HCT116 (cell line): ENCODE data around the gene MKNK1. TPM values are rescaled to one million over a fixed set of nuclear protein-coding genes. Genes with fewer than 3 reads are reported as not detected.

Experiments
- ATAC-seq: fragments of 200-7000 bp; cut with Tn5 transposase; 2 replicates; pipeline ENCODE4 v1.9.1; 2020; ENCODE audit warnings: mild to moderate bottlenecking, moderate library complexity
- BruUV-seq: library from RNA; stranded (reverse); fragments of 400-500 nt; replicated peaks from 2 replicates; lab custom pipeline; 2021; lab: Mats Ljungman, UMichigan
- CTCF ChIA-PET: fragments of 300-600 bp; sonication (Branson Sonifier 250); formaldehyde crosslinking; loops from one replicate; lab custom pipeline; 2021; ENCODE audit warnings: antibody characterized with exemption; lab: Charles Lee
- POLR2A ChIA-PET: fragments of 300-600, 350-600 bp; sonication (Branson Sonifier 250); formaldehyde crosslinking; loops from one replicate; lab custom pipeline; 2021; ENCODE audit warnings: antibody characterized with exemption; lab: Charles Lee
- RAD21 ChIA-PET, 2 experiments: fragments of 300-600 bp; sonication (Branson Sonifier 250); formaldehyde crosslinking; loops; one replicate each; lab custom pipeline; 2023; ENCODE audit warnings: low total read pairs in 2 of 2; ENCODE audit not compliant: uncharacterized antibody in 2 of 2, unreplicated experiment in 2 of 2, low non-redundant PET in 1 of 2; lab: Charles Lee
- DNase-seq: peaks from one replicate; pipeline ENCODE4 v3.0.0-alpha.2; 2010; ENCODE audit warnings: low read depth, low spot score
- H2AFZ ChIP-seq: fragments of 200-600 bp; shearing (Covaris generic), sonication (generic); 2 replicates; pipeline ENCODE4 v1.6.1; 2017; ENCODE audit warnings: low read depth, mixed run types, mixed read lengths, antibody characterized with exemption, low read length; ENCODE audit not compliant: poor library complexity, severe bottlenecking
- H3K27ac ChIP-seq: 2 replicates; pipeline ENCODE4 v1.5.1; 2012; ENCODE audit warnings: low read depth, low read length
- H3K27me3 ChIP-seq: fragments of 200-600 bp; sonication (generic); 2 replicates; pipeline ENCODE4 v1.6.1; 2016; ENCODE audit warnings: mixed run types, low read length, mixed read lengths; ENCODE audit not compliant: insufficient read depth
- H3K36me3 ChIP-seq, 2 experiments: fragments of 200-500 bp in 1 of 2; fragments of 200-600 bp in 1 of 2; sonication (Bioruptor generic) in 1 of 2; sonication (generic) in 1 of 2; 2 replicates each; pipeline versions ENCODE4 v1.5.1 to v1.6.1; 2014 to 2016; ENCODE audit warnings: low read length in 2 of 2, inconsistent platforms in 1 of 2, mixed read lengths in 1 of 2, mixed run types in 1 of 2; ENCODE audit not compliant: insufficient read depth in 2 of 2, control insufficient read depth in 1 of 2
- H3K4me1 ChIP-seq, 2 experiments: fragments of 200-600 bp in 1 of 2; sonication (generic) in 1 of 2; 2 replicates each; pipeline versions ENCODE4 v1.5.1 to v1.6.1; 2012 to 2017; ENCODE audit warnings: low read length in 2 of 2, inconsistent platforms in 1 of 2, mild to moderate bottlenecking in 1 of 2, mixed read lengths in 1 of 2, mixed run types in 1 of 2, moderate library complexity in 1 of 2; ENCODE audit not compliant: insufficient read depth in 2 of 2, control insufficient read depth in 1 of 2
- H3K4me2 ChIP-seq: fragments of 200-600 bp; sonication (generic); 2 replicates; pipeline ENCODE4 v1.6.1; 2017; ENCODE audit warnings: mixed run types, low read length, mixed read lengths
- H3K4me3 ChIP-seq, 2 experiments: fragments of 200-600 bp in 1 of 2; sonication (generic) in 1 of 2; replicated peaks in 1 of 2; 2 replicates each; pipeline ENCODE4 v1.5.1; 2011 to 2016; ENCODE audit warnings: low read length in 2 of 2, control low read depth in 1 of 2, low read depth in 1 of 2, mild to moderate bottlenecking in 1 of 2, mixed read lengths in 1 of 2, mixed run types in 1 of 2
- H3K79me2 ChIP-seq: fragments of 200-600 bp; sonication (generic); 2 replicates; pipeline ENCODE4 v1.6.1; 2017; ENCODE audit warnings: mild to moderate bottlenecking, mixed run types, low read length, moderate library complexity, mixed read lengths; ENCODE audit not compliant: insufficient read depth
- H3K9ac ChIP-seq: fragments of 200-600 bp; sonication (generic); 2 replicates; pipeline ENCODE4 v1.6.1; 2016; ENCODE audit warnings: low read length, mixed read lengths
- H3K9me2 ChIP-seq: fragments of 200-600 bp; sonication (generic), shearing (Covaris generic); 2 replicates; pipeline ENCODE4 v1.6.1; 2017; ENCODE audit warnings: mixed run types, mild to moderate bottlenecking, moderate library complexity; ENCODE audit not compliant: insufficient read depth
- H3K9me3 ChIP-seq, 2 experiments: fragments of 200-500 bp in 1 of 2; fragments of 200-600 bp in 1 of 2; sonication (Bioruptor generic) in 1 of 2; sonication (generic) in 1 of 2; 2 replicates each; pipeline ENCODE4 v1.6.1; 2014 to 2017; ENCODE audit warnings: low read length in 2 of 2, mixed read lengths in 2 of 2, inconsistent platforms in 1 of 2, low read depth in 1 of 2, mild to moderate bottlenecking in 1 of 2, mixed run types in 1 of 2, moderate library complexity in 1 of 2; ENCODE audit not compliant: control insufficient read depth in 1 of 2, insufficient read depth in 1 of 2
- H4K20me1 ChIP-seq: fragments of 200-600 bp; sonication (generic), shearing (Covaris generic); 2 replicates; pipeline ENCODE4 v1.6.1; 2017; ENCODE audit warnings: mixed run types, mild to moderate bottlenecking, moderate library complexity; ENCODE audit not compliant: insufficient read depth
- CBX3 ChIP-seq: IDR thresholded peaks from 2 replicates; pipeline ENCODE4 v1.6.1; 2012; ENCODE audit warnings: low read depth
- EGR1 ChIP-seq: IDR thresholded peaks from 2 replicates; pipeline ENCODE4 v1.6.1; 2012; ENCODE audit warnings: low read depth
- ELF1 ChIP-seq: IDR thresholded peaks from 2 replicates; pipeline ENCODE4 v1.6.1; 2012; ENCODE audit warnings: low read depth, borderline replicate concordance
- EZH2 ChIP-seq: fragments of 200-600 bp; sonication (generic); IDR thresholded peaks from 2 replicates; pipeline ENCODE4 v1.6.1; 2017; ENCODE audit warnings: antibody characterized with exemption, mixed run types
- EZH2phosphoT487 ChIP-seq: fragments of 200-600 bp; IDR thresholded peaks from 2 replicates; pipeline ENCODE4 v1.6.1; 2018; ENCODE audit warnings: antibody characterized with exemption, borderline replicate concordance
- JUND ChIP-seq: IDR thresholded peaks from 2 replicates; pipeline ENCODE4 v1.6.1; 2012
- POLR2A ChIP-seq: IDR thresholded peaks from 2 replicates; pipeline ENCODE4 v1.7.0; 2011; ENCODE audit warnings: borderline replicate concordance; ENCODE audit not compliant: insufficient read depth, insufficient read length; ENCODE audit errors: extremely low read depth
- POLR2AphosphoS5 ChIP-seq: IDR thresholded peaks from 2 replicates; pipeline ENCODE4 v1.6.1; 2011; ENCODE audit warnings: mild to moderate bottlenecking, low read depth, low read length, moderate library complexity
- RAD21 ChIP-seq: IDR thresholded peaks from 2 replicates; pipeline ENCODE4 v1.6.1; 2012; ENCODE audit warnings: low read depth, mild to moderate bottlenecking
- SIN3A ChIP-seq: IDR thresholded peaks from 2 replicates; pipeline ENCODE4 v1.6.1; 2012; ENCODE audit warnings: low read depth
- SP1 ChIP-seq: IDR thresholded peaks from 2 replicates; pipeline ENCODE4 v1.6.1; 2012; ENCODE audit warnings: low read depth
- SRF ChIP-seq: IDR thresholded peaks from 2 replicates; pipeline ENCODE4 v1.6.1; 2012; ENCODE audit warnings: low read depth
- TCF7L2 ChIP-seq: IDR thresholded peaks from 2 replicates; pipeline ENCODE4 v1.7.0; 2011; ENCODE audit warnings: borderline replicate concordance, inconsistent platforms; ENCODE audit not compliant: insufficient read depth, insufficient read length; ENCODE audit errors: extremely low read depth
- YY1 ChIP-seq: IDR thresholded peaks from 2 replicates; pipeline ENCODE4 v1.6.1; 2011; ENCODE audit warnings: low read length, low read depth, moderate library complexity, mild to moderate bottlenecking; ENCODE audit not compliant: insufficient replicate concordance; ENCODE audit errors: extremely low read depth
- ZFX ChIP-seq: fragments of 450-650 bp; IDR thresholded peaks from 2 replicates; pipeline ENCODE4 v1.6.1; 2017
- intact Hi-C: fragments of 100-400 bp; cut with micrococcal nuclease; formaldehyde crosslinking; loops from 2 replicates; pipeline ENCODE4 v1.10.0; 2022
- total RNA-seq: library from RNA; stranded (reverse); gene quantifications from one replicate; pipeline ENCODE4 v1.2.1, GENCODE V29; 2021; ENCODE audit not compliant: unreplicated experiment
- TF ChIP-seq, protein P1 (sequence below): IDR thresholded peaks from 2 replicates; pipeline ENCODE4 v1.6.1; 2012
- TF ChIP-seq, protein P2 (sequence below): IDR thresholded peaks from 2 replicates; pipeline ENCODE4 v1.6.1; 2012
- TF ChIP-seq, protein P3 (sequence below): IDR thresholded peaks from 2 replicates; pipeline ENCODE4 v1.6.1; 2011; ENCODE audit warnings: mild to moderate bottlenecking, low read length, moderate library complexity; ENCODE audit not compliant: insufficient replicate concordance; ENCODE audit errors: extremely low read depth
- TF ChIP-seq, protein P4 (sequence below): IDR thresholded peaks from 2 replicates; pipeline ENCODE4 v1.6.1; 2012; ENCODE audit warnings: low read depth
- TF ChIP-seq, protein P5 (sequence below), 3 experiments: fragments of 200-600 bp in 1 of 3; sonication (generic) in 1 of 3; IDR thresholded peaks in 2 of 3; conservative IDR thresholded peaks in 1 of 3; 2 replicates each; pipeline ENCODE4 v1.5.1; 2012 to 2017; ENCODE audit warnings: low read depth in 2 of 3, low read length in 2 of 3, antibody characterized with exemption in 1 of 3, borderline replicate concordance in 1 of 3, control low read depth in 1 of 3, mild to moderate bottlenecking in 1 of 3, mixed read lengths in 1 of 3, mixed run types in 1 of 3, moderate library complexity in 1 of 3; ENCODE audit not compliant: insufficient read depth in 1 of 3

The MKNK1 gene
- total RNA-seq, 1 experiment from 2014 or later = 30.9 TPM

- no peak overlapping the region for H2AFZ ChIP-seq
- BruUV-seq = no TSS peak
- H3K27ac ChIP-seq = no peak overlapping the region
- H3K79me2 ChIP-seq = no peaks in the 10 kb centered on the region
- CTCF ChIA-PET = interaction anchor here (1.1 kb wide), 1 partner anchor 11 kb away, joined by 3 read pairs; no protein-coding TSS in a partner anchor
- no peak overlapping the region for H3K4me3 ChIP-seq
- RAD21 ChIA-PET = no interaction called here
- ATAC-seq = no peak
- DNase-seq = no peak
- H3K4me2 ChIP-seq = peak overlapping the region; percentile 39
- TF ChIP-seq YY1 = no peak
- TF ChIP-seq SRF = no peak
- TF ChIP-seq POLR2AphosphoS5 = no peak
- TF ChIP-seq, protein P1, sequence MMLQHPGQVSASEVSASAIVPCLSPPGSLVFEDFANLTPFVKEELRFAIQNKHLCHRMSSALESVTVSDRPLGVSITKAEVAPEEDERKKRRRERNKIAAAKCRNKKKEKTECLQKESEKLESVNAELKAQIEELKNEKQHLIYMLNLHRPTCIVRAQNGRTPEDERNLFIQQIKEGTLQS = no peak
- TF ChIP-seq ELF1 = no peak
- TF ChIP-seq, protein P2, sequence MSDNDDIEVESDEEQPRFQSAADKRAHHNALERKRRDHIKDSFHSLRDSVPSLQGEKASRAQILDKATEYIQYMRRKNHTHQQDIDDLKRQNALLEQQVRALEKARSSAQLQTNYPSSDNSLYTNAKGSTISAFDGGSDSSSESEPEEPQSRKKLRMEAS = no peak
- no peak for TF ChIP-seq POLR2A
- no peak for TF ChIP-seq TCF7L2
- no peak for TF ChIP-seq EZH2phosphoT487
- TF ChIP-seq EGR1 = no peak
- TF ChIP-seq EZH2 = no peak
- TF ChIP-seq RAD21 = no peak
- TF ChIP-seq SP1 = no peak
- no peak for TF ChIP-seq JUND
- no peak for TF ChIP-seq ZFX
- TF ChIP-seq, protein P3, sequence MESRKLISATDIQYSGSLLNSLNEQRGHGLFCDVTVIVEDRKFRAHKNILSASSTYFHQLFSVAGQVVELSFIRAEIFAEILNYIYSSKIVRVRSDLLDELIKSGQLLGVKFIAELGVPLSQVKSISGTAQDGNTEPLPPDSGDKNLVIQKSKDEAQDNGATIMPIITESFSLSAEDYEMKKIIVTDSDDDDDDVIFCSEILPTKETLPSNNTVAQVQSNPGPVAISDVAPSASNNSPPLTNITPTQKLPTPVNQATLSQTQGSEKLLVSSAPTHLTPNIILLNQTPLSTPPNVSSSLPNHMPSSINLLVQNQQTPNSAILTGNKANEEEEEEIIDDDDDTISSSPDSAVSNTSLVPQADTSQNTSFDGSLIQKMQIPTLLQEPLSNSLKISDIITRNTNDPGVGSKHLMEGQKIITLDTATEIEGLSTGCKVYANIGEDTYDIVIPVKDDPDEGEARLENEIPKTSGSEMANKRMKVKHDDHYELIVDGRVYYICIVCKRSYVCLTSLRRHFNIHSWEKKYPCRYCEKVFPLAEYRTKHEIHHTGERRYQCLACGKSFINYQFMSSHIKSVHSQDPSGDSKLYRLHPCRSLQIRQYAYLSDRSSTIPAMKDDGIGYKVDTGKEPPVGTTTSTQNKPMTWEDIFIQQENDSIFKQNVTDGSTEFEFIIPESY = no peak
- TF ChIP-seq, protein P4, sequence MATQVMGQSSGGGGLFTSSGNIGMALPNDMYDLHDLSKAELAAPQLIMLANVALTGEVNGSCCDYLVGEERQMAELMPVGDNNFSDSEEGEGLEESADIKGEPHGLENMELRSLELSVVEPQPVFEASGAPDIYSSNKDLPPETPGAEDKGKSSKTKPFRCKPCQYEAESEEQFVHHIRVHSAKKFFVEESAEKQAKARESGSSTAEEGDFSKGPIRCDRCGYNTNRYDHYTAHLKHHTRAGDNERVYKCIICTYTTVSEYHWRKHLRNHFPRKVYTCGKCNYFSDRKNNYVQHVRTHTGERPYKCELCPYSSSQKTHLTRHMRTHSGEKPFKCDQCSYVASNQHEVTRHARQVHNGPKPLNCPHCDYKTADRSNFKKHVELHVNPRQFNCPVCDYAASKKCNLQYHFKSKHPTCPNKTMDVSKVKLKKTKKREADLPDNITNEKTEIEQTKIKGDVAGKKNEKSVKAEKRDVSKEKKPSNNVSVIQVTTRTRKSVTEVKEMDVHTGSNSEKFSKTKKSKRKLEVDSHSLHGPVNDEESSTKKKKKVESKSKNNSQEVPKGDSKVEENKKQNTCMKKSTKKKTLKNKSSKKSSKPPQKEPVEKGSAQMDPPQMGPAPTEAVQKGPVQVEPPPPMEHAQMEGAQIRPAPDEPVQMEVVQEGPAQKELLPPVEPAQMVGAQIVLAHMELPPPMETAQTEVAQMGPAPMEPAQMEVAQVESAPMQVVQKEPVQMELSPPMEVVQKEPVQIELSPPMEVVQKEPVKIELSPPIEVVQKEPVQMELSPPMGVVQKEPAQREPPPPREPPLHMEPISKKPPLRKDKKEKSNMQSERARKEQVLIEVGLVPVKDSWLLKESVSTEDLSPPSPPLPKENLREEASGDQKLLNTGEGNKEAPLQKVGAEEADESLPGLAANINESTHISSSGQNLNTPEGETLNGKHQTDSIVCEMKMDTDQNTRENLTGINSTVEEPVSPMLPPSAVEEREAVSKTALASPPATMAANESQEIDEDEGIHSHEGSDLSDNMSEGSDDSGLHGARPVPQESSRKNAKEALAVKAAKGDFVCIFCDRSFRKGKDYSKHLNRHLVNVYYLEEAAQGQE = no peak
- TF ChIP-seq CBX3 = no peak
- TF ChIP-seq, protein P5, sequence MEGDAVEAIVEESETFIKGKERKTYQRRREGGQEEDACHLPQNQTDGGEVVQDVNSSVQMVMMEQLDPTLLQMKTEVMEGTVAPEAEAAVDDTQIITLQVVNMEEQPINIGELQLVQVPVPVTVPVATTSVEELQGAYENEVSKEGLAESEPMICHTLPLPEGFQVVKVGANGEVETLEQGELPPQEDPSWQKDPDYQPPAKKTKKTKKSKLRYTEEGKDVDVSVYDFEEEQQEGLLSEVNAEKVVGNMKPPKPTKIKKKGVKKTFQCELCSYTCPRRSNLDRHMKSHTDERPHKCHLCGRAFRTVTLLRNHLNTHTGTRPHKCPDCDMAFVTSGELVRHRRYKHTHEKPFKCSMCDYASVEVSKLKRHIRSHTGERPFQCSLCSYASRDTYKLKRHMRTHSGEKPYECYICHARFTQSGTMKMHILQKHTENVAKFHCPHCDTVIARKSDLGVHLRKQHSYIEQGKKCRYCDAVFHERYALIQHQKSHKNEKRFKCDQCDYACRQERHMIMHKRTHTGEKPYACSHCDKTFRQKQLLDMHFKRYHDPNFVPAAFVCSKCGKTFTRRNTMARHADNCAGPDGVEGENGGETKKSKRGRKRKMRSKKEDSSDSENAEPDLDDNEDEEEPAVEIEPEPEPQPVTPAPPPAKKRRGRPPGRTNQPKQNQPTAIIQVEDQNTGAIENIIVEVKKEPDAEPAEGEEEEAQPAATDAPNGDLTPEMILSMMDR (IDR thresholded peaks at IDR 0.05 in 2 of 3, conservative IDR thresholded peaks at IDR 0.05 in 1 of 3; ENCODE audit: borderline replicate concordance in 1 of 3, insufficient read depth in 1 of 3, low read depth in 2 of 3, low read length in 2 of 3) = no peak
- TF ChIP-seq SIN3A = no peak
- TF ChIP-seq, all 23 proteins: peak for 0
- H3K9me3 ChIP-seq = no peaks in the 10 kb centered on the region
- intact Hi-C loops = no loop called here
- no peaks in the 10 kb centered on the region for H3K9me2 ChIP-seq
- POLR2A ChIA-PET = no interaction called here
- H3K27me3 ChIP-seq = no peaks in the 10 kb centered on the region
- peaks cover 13 to 42% of the 10 kb centered on the region in 2 experiments; a peak in 3 of 4 replicates for H3K4me1 ChIP-seq
- H3K9ac ChIP-seq = no peak overlapping the region
- 0 out of 4 replicates have a peak, but pooled peaks cover 0 to 6% of the 10 kb centered on the region in 2 experiments for H3K36me3 ChIP-seq
- H4K20me1 ChIP-seq = no peaks in the 10 kb centered on the region
Observed at GRCh38 chr1:46611691-46612221, 7.7 kb upstream of the MKNK1 start.
